HG03196 (cell line): Measurements from ENCODE around the gene SLC22A7.
"Not testable (repeated sequence)": the region's sequence is repeated elsewhere in the genome, so short reads cannot be mapped to it uniquely, and the experiment has no call there.

Source experiments
- ATAC-seq: cut with Tn5 transposase; IDR thresholded peaks from one replicate; pipeline ENCODE4 v1.9.1; 2021; ENCODE audit not compliant: unreplicated experiment

Gene SLC22A7

DNA sequence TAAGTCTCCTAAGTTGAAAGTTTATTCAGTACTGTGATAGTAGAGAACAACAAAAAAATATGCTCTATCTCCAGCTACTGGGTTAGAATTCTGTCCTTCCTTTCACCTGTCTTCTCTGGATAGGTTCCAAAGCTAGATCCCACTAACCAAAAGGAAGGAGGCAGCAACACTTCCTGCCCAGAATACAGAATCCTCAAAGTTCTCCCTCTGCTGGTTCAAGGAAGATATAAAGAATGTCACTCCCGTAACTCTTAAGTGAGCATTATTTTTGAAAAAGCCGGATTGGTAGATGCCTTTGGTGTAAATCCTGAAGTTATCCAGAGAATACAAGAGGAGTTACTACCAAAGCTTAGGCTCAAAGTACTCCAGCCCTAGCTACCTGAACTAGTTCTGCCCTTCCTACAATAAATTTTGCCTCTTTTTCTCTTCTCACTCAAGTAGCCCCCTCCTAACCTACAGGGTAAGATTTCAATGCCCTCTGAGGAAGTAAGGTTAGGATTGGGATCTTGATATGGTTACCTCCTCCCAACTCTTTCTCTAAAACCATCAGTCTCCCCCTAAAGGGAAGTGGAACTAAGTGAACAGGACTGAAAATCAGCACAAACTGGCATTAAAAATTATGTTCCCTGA is 36.5 kb downstream of the SLC22A7 start:
- no peak for ATAC-seq

DNA sequence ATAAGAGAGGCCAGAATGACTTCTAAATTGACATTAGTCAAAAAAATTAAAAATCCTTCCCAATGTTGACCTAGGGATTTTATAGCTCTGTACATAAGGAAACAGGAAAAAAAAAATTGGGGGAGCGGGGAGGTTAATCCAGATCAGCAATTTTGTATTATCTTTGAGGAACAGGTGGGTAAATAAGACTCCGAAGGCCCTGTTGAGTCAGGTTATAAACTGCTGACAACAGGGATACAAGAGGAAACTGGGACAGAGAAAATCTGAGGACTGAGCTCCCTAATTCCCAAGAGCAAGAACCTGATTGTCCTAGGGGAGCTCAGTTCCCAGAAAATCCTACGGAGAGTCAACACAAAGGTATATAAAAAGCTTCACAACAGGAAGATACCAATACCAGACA is 37.4 kb downstream of the SLC22A7 start:
- no peak for ATAC-seq

- no peak for ATAC-seq
Observed at GRCh38 chr6:43336382-43336781, 38.3 kb downstream of the SLC22A7 start.

DNA sequence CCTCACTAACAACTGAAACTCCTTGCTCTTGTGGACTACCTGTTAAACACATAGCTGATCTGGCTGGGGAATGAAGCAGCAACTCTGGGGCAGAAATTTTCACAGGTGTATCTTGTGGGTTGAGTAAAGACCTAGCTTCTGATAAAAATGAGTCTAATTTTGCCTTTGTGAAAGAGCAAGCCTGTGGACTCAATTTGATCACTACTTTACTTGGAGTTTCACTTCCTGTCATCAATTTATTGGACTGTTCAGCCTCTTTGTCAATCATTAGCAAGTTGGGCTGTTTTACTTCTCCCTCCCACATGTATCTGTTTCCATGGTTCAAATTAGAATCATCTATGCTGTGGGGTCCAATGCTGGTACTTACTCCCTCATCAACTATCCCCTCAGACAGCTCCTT is 40.2 kb downstream of the SLC22A7 start:
- peak; percentile 47 for ATAC-seq

DNA sequence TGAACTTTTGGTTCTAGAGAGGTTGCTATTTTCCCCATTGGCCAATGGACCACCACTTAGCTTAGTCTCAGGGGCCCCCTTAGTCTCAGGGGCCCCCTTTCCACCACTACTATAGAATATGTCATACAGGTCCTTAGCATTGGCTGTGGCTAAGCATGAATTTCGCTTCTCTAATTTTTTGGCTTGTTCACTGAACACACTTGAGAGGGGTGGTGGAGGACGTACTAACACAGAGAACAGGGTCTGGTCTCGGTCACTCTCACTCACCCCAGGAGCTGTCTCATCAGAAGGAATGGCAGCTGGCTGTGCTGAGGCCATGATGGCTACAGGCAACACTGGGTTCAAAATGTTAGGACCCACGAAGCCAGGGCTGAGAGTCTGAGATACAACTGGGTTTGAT is 41.1 kb downstream of the SLC22A7 start:
- ATAC-seq = peak; percentile 43

DNA sequence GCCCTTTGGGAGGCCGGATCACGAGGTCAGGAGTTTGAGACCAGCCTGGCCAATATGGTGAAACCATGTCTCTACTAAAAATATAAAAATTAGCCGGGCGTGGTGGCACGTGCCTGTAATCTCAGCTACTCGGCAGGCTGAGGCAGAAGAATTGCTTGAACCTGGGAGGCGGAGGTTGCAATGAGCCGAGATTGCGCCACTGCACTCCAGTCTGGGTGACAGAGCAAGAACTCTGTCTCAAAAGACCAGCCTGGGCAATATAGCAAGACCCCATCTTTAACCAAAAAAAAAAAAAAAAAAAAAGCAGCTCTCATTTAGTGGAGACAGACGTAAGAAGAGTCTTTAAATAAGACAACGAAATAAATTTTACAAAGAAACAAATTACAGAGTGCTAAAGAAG is 48.2 kb downstream of the SLC22A7 start:
- not testable (repeated sequence) for ATAC-seq

GRCh38 chr6:43347021-43347420 is 49.0 kb downstream of the SLC22A7 start:
- ATAC-seq = no peak

DNA sequence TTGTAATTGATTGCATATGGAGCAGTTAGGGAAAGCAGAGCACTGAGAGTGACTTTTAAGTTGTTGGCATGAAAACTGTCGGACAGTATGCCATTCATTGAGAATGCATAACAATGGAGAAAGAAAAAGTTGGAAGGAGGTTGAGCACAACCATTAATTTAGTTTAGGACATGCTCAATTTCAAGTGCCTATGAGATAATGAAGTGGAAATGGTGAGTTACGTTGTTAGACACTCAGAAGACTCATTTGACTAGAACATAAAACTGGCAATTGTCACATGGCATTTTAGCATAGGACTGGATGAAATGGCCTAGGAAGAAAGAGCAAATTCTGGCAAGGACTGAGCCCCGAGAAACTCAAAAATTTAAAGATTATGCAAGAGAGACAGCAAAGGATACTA is 49.4 kb downstream of the SLC22A7 start:
- no peak for ATAC-seq

GRCh38 chr6:43351951-43352350 is 53.9 kb downstream of the SLC22A7 start:
- ATAC-seq = not testable (repeated sequence)
